ENCODE results near the gene SCYGR2.
A peak's percentile ranks its signal among the peaks of the same experiment; 100 is the strongest.
"Not testable (repeated sequence)": the region's sequence is repeated elsewhere in the genome, so short reads cannot be mapped to it uniquely, and the experiment has no call there.

Gene SCYGR2

DNA sequence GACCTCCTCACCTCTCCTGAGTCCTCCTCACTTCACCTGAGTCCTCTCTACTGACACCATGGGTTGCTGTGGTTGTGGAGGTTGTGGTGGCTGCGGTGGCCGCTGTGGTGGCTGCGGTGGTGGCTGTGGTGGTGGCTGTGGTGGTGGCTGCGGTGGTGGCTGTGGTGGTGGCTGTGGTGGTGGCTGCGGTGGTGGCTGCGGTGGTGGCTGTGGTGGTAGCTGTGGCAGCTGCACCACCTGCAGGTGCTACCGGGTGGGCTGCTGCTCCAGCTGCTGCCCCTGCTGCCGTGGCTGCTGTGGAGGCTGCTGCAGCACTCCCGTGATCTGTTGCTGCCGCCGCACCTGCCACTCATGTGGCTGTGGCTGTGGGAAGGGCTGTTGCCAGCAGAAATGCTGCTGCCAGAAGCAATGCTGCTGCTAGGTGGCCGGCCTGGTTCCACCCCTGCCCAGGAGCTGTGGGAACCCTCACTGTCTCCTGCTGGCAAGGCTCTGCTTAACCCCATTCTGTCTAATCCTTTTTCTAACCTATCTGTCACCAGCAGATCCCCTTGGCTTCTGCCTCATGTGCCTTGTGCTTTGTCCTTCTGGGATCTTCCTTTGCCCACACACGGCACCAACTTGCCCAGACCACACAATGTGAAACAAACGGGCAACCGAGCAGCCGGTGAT, at the start of gene SCYGR2:
TSS of gene SCYGR2 (plus strand) at position 59 of the 669 bp plus-strand sequence. CDS start at position 59, 0 bp downstream.
- not testable (repeated sequence) for DNase-seq (ENCODE audit: extremely low spot score, insufficient read length, low read depth); FAIRE-seq

- FAIRE-seq (no peak), DNase-seq (ENCODE audit: extremely low spot score, insufficient read length, low read depth) (no peak)
Measured at GRCh38 chr2:227551836-227552235, 46.9 kb upstream of the SCYGR2 start.

DNA sequence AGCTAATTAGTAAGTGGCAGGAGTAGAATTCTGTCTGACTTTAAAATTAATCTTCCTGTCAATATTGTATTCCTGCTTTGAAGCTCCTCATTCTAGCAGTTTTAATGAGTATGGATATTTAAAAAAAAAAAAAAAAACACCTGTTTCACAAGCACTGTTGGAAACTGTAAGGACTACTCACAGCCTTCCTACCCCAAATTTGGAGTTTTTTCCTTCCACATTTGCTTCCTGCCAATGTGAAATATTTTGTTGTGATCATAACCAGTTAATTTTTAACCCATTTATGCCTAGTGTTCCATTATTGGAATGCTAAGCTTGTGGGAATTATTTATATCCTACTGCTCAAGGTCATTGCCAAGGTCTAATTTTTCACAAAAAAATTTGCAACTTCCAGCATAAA, 36.1 kb upstream of the SCYGR2 start:
- no peak for DNase-seq (ENCODE audit: extremely low spot score, insufficient read length, low read depth)
- no peak for FAIRE-seq

DNA sequence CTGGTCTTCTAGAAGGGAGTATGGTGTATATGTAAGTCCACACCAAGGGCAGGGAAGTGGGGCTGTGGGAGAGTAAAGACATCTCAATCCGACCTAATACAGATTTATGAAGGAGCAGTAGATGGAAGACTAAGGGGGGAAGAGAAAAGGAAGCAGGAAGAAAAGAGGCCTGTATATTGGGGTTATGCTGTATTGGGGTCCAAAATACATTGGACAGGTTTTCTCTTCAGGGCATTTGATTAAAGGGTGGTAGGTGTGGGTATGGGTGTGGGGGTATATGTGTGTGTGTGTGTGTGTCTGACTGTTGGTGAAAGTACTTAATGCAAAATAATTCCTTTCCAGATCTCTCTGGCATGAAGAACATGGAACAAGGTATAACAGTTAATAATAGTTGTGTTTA, 33.6 kb upstream of the SCYGR2 start:
- DNase-seq (ENCODE audit: extremely low spot score, insufficient read length, low read depth) (no peak), FAIRE-seq (no peak)

GRCh38 chr2:227566012-227566411, 32.7 kb upstream of the SCYGR2 start:
- FAIRE-seq = no peak

GRCh38 chr2:227568852-227569169, 29.9 kb upstream of the SCYGR2 start:
- DNase-seq (ENCODE audit: extremely low spot score, insufficient read length, low read depth) (no peak), FAIRE-seq (no peak)

More at GRCh38 chr2:227566012-227566411, 32.7 kb upstream of the SCYGR2 start:
- no peak for DNase-seq (ENCODE audit: extremely low spot score, insufficient read length, low read depth)

GRCh38 chr2:227570615-227571014, 28.1 kb upstream of the SCYGR2 start:
- DNase-seq (ENCODE audit: extremely low spot score, insufficient read length, low read depth) (no peak), FAIRE-seq (no peak)

DNA sequence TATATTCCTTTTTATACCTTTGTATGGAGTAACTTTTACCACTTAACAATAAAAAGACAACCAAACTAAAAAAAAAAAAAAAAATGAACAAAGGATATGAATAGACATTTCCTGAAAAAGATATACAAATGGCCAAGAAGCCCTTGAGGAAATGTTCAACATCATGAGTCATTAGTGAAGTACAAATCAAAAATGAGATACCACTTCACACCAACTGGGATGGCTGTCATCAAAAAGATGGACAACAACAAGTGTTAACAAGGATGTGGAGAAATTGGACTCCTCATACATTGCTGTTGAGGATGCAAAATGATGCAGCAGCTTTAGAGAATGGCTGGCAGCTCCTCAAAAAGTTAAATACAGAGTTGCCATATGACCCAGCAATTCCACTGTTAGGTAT, 22.6 kb upstream of the SCYGR2 start:
- no peak for FAIRE-seq
- no peak for DNase-seq (ENCODE audit: extremely low spot score, insufficient read length, low read depth)

- no peak for DNase-seq (ENCODE audit: extremely low spot score, insufficient read length, low read depth)
- no peak for FAIRE-seq
Measured at GRCh38 chr2:227576812-227577211, 21.9 kb upstream of the SCYGR2 start.

- FAIRE-seq = no peak
- no peak for DNase-seq (ENCODE audit: extremely low spot score, insufficient read length, low read depth)
Measured at GRCh38 chr2:227577555-227577954, 21.1 kb upstream of the SCYGR2 start.

DNA sequence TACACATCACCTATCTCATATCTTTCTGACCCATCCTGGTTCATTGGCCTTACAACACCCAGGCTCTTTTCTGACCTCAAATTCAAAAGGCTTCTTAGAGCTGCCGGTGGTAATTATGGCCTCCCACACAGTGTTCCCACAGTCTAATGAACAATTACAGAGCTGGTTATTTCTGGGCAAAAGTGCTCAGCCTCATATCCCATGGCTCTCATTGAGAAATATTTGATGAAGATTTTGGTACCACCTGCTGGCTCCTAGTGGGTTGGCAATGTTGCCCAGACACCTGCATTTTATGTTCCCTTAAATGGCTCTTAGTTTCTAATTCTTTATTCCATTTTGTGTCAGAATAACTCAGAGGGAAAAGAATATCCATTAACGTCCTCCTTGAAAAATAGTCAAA, 20.1 kb upstream of the SCYGR2 start:
- FAIRE-seq (no peak), DNase-seq (ENCODE audit: extremely low spot score, insufficient read length, low read depth) (no peak)

GRCh38 chr2:227579791-227580190, 18.9 kb upstream of the SCYGR2 start:
- DNase-seq (ENCODE audit: extremely low spot score, insufficient read length, low read depth) (no peak), FAIRE-seq (no peak)

- FAIRE-seq (no peak), DNase-seq (ENCODE audit: extremely low spot score, insufficient read length, low read depth) (no peak)
Measured at GRCh38 chr2:227582369-227582768, 16.3 kb upstream of the SCYGR2 start.

- FAIRE-seq (peak; percentile 41), DNase-seq (ENCODE audit: extremely low spot score, insufficient read length, low read depth) (no peak)
Measured at GRCh38 chr2:227592694-227593387, 5.9 kb upstream of the SCYGR2 start.

GRCh38 chr2:227595797-227596196, 2.9 kb upstream of the SCYGR2 start:
- DNase-seq (ENCODE audit: extremely low spot score, insufficient read length, low read depth) (no peak), FAIRE-seq (no peak)

GRCh38 chr2:227597036-227597435, 1.7 kb upstream of the SCYGR2 start:
- no peak for DNase-seq (ENCODE audit: extremely low spot score, insufficient read length, low read depth)
- FAIRE-seq = no peak

DNA sequence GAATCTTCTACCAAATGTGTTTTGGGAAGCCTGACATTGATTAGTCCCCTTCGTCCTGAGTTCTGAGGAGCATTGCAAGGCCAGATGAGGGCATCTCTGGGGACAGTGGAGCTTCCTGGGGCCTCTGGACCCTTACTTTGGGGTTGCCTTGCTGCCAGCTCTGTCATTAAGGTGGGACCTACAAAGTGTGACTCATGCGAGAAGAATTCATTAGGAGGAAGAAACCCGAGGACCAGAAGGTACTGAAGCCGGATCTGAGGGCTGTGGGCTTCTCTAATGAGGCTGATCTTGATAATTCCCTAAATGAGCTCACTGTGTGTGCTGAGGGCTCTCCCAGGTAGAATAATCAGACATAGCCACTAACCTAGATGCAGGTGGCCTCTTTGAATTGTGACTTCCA, 695 bp upstream of the SCYGR2 start:
- DNase-seq (ENCODE audit: extremely low spot score, insufficient read length, low read depth) = no peak
- no peak for FAIRE-seq

DNA sequence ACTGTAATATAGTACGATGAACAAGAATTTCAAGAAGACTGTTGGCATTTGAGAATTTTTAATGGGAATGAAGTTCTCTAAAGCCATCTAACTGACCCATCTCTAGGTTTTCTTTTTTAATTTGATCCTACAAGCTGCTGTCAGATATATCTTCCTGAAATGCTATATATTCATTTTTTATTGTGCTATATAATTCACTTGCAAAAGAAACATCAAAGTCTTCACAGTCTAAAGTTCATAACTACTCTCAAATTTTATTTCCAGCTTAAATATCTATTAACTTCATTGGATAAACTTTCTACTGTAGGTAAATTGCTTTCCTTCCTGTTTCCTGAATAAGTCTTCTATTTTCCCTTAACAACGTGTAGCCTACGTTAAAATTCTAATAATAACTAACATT, 3.7 kb downstream of the SCYGR2 start:
- DNase-seq (ENCODE audit: extremely low spot score, insufficient read length, low read depth) (no peak), FAIRE-seq (no peak)

DNA sequence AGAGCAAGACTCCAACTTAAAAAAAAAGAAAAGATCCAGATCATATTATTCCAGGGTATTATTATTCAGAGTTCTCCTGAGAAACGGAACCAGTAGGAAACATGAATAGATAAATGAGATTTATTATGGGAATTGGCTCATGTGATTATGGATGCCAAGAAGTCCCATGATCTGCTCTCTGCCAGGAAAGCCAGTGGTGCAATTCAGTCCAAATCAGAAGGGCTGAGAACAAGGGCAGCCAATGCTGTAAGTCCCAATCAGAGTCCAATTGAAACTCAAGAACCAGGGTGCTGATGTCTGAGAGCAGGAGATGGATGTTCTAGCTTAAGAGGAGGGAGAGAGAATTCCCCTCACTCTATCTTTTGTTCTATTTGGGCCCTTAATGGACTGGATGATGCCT, 7.8 kb downstream of the SCYGR2 start:
- DNase-seq (ENCODE audit: extremely low spot score, insufficient read length, low read depth) (no peak), FAIRE-seq (no peak)

- DNase-seq (ENCODE audit: extremely low spot score, insufficient read length, low read depth) = no peak
- no peak for FAIRE-seq
Measured at GRCh38 chr2:227607941-227608340, 9.2 kb downstream of the SCYGR2 start.

DNA sequence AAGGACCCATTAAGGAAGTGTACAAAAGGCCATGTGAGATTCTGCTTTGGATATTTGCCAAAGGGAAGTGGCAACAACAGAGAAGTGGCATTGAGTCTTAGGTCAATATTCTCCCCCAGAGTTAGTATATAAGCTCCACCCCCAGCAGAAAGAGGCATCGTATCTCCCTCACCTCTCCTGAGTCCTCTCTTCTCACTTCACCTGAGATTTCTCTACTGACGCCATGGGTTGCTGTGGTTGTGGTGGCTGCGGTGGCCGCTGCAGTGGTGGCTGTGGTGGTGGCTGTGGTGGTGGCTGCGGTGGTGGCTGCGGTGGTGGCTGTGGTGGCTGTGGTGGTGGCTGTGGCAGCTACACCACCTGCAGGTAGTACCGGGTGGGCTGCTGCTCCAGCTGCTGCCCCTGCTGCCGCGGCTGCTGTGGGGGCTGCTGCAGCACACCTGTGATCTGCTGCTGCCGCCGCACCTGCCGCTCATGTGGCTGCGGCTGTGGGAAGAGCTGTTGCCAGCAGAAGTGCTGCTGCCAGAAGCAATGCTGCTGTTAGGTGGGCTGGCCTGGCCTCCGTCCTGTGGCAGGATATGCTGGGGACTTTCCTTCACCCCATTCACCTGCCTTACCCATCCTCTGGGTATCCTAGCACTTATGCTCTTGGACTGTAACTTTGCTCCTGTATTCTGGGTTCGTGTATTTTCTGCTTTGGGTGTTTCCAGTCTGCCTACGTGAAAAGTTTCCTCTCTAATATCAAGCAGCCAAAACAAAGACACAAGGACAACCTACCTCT, 10.1 kb downstream of the SCYGR2 start:
- DNase-seq (ENCODE audit: extremely low spot score, insufficient read length, low read depth) (no peak), FAIRE-seq (peak; percentile 39)
